Keratinocyte (primary cell): ENCODE data around the gene ITPK1. TPM values are rescaled to one million over a fixed set of nuclear protein-coding genes. Genes with fewer than 3 reads are reported as not detected.

Experiments
- DNase-seq: peaks from one replicate; pipeline ENCODE4 v3.0.0-alpha.2; 2011; ENCODE audit warnings: low read depth, missing footprints, low spot score
- FAIRE-seq: peaks from 2 replicates; lab custom pipeline; 2011; peaks lifted over from hg19 to GRCh38; lab: Jason Lieb, UNC
- H2AFZ ChIP-seq: 2 replicates; pipeline ENCODE4 v1.6.0; 2012; ENCODE audit warnings: low read length, control low read depth, inconsistent platforms; ENCODE audit not compliant: control insufficient read depth
- H3K27ac ChIP-seq: 2 replicates; pipeline ENCODE4 v1.5.1; 2011; ENCODE audit warnings: low read length; ENCODE audit not compliant: control insufficient read depth, insufficient read depth
- H3K27me3 ChIP-seq: 3 replicates; pipeline ENCODE4 v1.6.0; 2011; ENCODE audit warnings: low read length; ENCODE audit not compliant: control insufficient read depth, insufficient read depth; ENCODE audit errors: extremely low read depth
- H3K36me3 ChIP-seq, 2 experiments: 2 replicates in 1 of 2; 3 replicates in 1 of 2; pipeline ENCODE4 v1.5.1; 2011; ENCODE audit warnings: low read length in 2 of 2, mild to moderate bottlenecking in 1 of 2; ENCODE audit not compliant: control insufficient read depth in 2 of 2, insufficient read depth in 2 of 2; ENCODE audit errors: extremely low read depth in 1 of 2
- H3K4me1 ChIP-seq: 3 replicates; pipeline ENCODE4 v1.5.1; 2011; ENCODE audit warnings: low read length; ENCODE audit not compliant: control insufficient read depth, insufficient read depth; ENCODE audit errors: extremely low read depth
- H3K4me2 ChIP-seq: 3 replicates; pipeline ENCODE4 v1.6.0; 2011; ENCODE audit warnings: low read depth, low read length; ENCODE audit not compliant: control insufficient read depth, insufficient read depth; ENCODE audit errors: extremely low read depth
- H3K4me3 ChIP-seq, 3 experiments: fragments of 200-600 bp in 1 of 3; sonication (generic) in 1 of 3; 2 replicates in 2 of 3; 3 replicates in 1 of 3; pipeline ENCODE4 v1.5.1; 2011 to 2016; ENCODE audit warnings: low read length in 3 of 3, mild to moderate bottlenecking in 3 of 3, control low read depth in 2 of 3, inconsistent platforms in 1 of 3, low read depth in 1 of 3, mixed read lengths in 1 of 3, mixed run types in 1 of 3, moderate library complexity in 1 of 3; ENCODE audit not compliant: control insufficient read depth in 2 of 3, insufficient read depth in 2 of 3; ENCODE audit errors: extremely low read depth in 1 of 3
- H3K79me2 ChIP-seq: 2 replicates; pipeline ENCODE4 v1.6.0; 2012; ENCODE audit warnings: low read length; ENCODE audit not compliant: control insufficient read depth, insufficient read depth
- H3K9ac ChIP-seq: 3 replicates; pipeline ENCODE4 v1.6.0; 2011; ENCODE audit warnings: low read length; ENCODE audit not compliant: control insufficient read depth, insufficient read depth; ENCODE audit errors: extremely low read depth
- H3K9me1 ChIP-seq: 3 replicates; pipeline ENCODE4 v1.6.0; 2011; ENCODE audit warnings: low read length; ENCODE audit not compliant: control insufficient read depth, insufficient read depth; ENCODE audit errors: extremely low read depth
- H3K9me3 ChIP-seq: 2 replicates; pipeline ENCODE4 v1.5.1; 2012; ENCODE audit warnings: low read depth, low read length; ENCODE audit not compliant: control insufficient read depth
- H4K20me1 ChIP-seq: 3 replicates; pipeline ENCODE4 v1.6.0; 2011; ENCODE audit warnings: low read length; ENCODE audit not compliant: control insufficient read depth, insufficient read depth; ENCODE audit errors: extremely low read depth
- CTCF ChIP-seq, 3 experiments: IDR thresholded peaks in 1 of 3; conservative IDR thresholded peaks in 1 of 3; optimal IDR thresholded peaks in 1 of 3; 2 replicates in 2 of 3; 3 replicates in 1 of 3; pipeline versions ENCODE3 to v1.5.1; 2011; ENCODE audit warnings: low read length in 3 of 3, mild to moderate bottlenecking in 3 of 3, moderate library complexity in 2 of 3, control low read depth in 1 of 3, inconsistent platforms in 1 of 3; ENCODE audit not compliant: insufficient read depth in 2 of 3; ENCODE audit errors: extremely low read depth in 1 of 3
- EZH2 ChIP-seq: IDR thresholded peaks from one replicate; pipeline ENCODE4 v1.6.1; 2012; ENCODE audit warnings: inconsistent platforms, mild to moderate bottlenecking, low read length, moderate library complexity
- dilution Hi-C: fragments of 300-500 bp; cut with MboI; formaldehyde crosslinking; loops from one replicate; pipeline ENCODE4 v1.7.0; 2020; ENCODE audit warnings: low sequenced_read_pairs; ENCODE audit not compliant: extremely low pct_ligation_motif_present
- polyA plus RNA-seq, 5 experiments: library from polyadenylated mRNA; depleted of rRNA in 3 of 5; stranded (reverse) in 3 of 5; stranded (forward) in 1 of 5; unstranded in 1 of 5; fragments of >200 nt; gene quantifications; 1 replicate in 1 of 5; 2 replicates in 3 of 5; 3 replicates in 1 of 5; pipeline versions ENCODE4 v1.2.1 to v1.2.3, GENCODE V29; 2011 to 2012; ENCODE audit warnings: missing spikeins in 2 of 5, low read depth in 1 of 5, low replicate concordance in 1 of 5

ITPK1 gene
- polyA plus RNA-seq, 1 donor (not counting 4 experiments of a cell fraction or from before 2014, with no cell fraction given) = 67.8 TPM

DNA sequence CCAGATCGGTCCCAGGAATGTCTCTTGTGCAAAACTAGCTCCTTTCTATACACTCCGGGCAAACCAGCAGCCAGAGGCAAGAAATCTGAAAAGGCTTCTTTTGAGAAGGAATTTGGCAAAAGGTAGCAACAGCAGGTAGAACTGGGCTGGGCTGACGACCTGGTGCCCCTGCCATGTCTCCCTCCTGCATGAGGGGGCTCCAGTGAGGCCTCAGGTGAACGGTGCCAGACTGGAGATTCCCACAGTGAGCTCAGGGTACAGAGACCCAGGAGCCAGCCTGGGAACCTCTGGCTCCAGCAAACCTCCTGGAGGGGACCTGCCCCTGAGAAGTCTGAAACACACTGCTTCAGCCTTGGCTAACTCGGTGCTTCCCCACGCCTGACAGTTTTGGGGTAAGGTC is 10.8 kb downstream of the ITPK1 start:
- no peak overlapping the region for H2AFZ ChIP-seq
- no peak for TF ChIP-seq EZH2
- TF ChIP-seq CTCF (optimal IDR thresholded peaks at IDR 0.05 in 1 of 3, IDR thresholded peaks at IDR 0.05 in 1 of 3, conservative IDR thresholded peaks at IDR 0.05 in 1 of 3; ENCODE audit: extremely low read depth in 1 of 3, insufficient read depth in 2 of 3, low read length in 3 of 3) = no peak
- DNase-seq (no peak), FAIRE-seq (no peak)
- H3K4me3 ChIP-seq = no peak overlapping the region
- H3K9me1 ChIP-seq = peaks cover 15% of the 10 kb centered on the region
- H3K27ac ChIP-seq = no peak overlapping the region
- H3K27me3 ChIP-seq = no peaks in the 10 kb centered on the region
- H3K9ac ChIP-seq = no peak overlapping the region
- peaks cover 0 to 2% of the 10 kb centered on the region in 2 experiments for H3K36me3 ChIP-seq
- H3K4me2 ChIP-seq = no peak overlapping the region
- dilution Hi-C loops = no loop called here
- H3K79me2 ChIP-seq = peaks cover 76% of the 10 kb centered on the region
- H4K20me1 ChIP-seq = peaks cover 8% of the 10 kb centered on the region
- H3K4me1 ChIP-seq = peaks cover 35% of the 10 kb centered on the region
- H3K9me3 ChIP-seq = no peaks in the 10 kb centered on the region

- peak overlapping the region; percentile 38 for H3K9ac ChIP-seq
- peaks cover 36% of the 10 kb centered on the region for H3K4me1 ChIP-seq
- DNase-seq (no peak), FAIRE-seq (no peak)
- H3K79me2 ChIP-seq = peaks cover 78% of the 10 kb centered on the region
- peaks cover 13% of the 10 kb centered on the region for H3K9me1 ChIP-seq
- no peak for TF ChIP-seq EZH2
- no peak for TF ChIP-seq CTCF (optimal IDR thresholded peaks at IDR 0.05 in 1 of 3, IDR thresholded peaks at IDR 0.05 in 1 of 3, conservative IDR thresholded peaks at IDR 0.05 in 1 of 3; ENCODE audit: extremely low read depth in 1 of 3, insufficient read depth in 2 of 3, low read length in 3 of 3)
- H3K27ac ChIP-seq = peak overlapping the region; percentile 41
- H3K9me3 ChIP-seq = no peaks in the 10 kb centered on the region
- H3K4me3 ChIP-seq = no peak overlapping the region
- dilution Hi-C loops = no loop called here
- H3K27me3 ChIP-seq = no peaks in the 10 kb centered on the region
- H3K36me3 ChIP-seq = no peaks in the 10 kb centered on the region
- peaks cover 6% of the 10 kb centered on the region for H4K20me1 ChIP-seq
- H2AFZ ChIP-seq = no peak overlapping the region
- H3K4me2 ChIP-seq = peak overlapping the region; percentile 61
These were observed 12.2 kb downstream of the ITPK1 start for GRCh38 chr14:93103392-93104080.
